DOHH2 (cell line): ENCODE data around the gene COL18A1.

ENCODE experiments used
- H3F3A ChIP-seq: fragments of 200-600 bp; sonication (generic), shearing (Covaris generic); 2 replicates; pipeline ENCODE4 v1.6.0; 2016; ENCODE audit warnings: antibody characterized with exemption, mild to moderate bottlenecking; ENCODE audit not compliant: control insufficient read depth, insufficient read depth
- H3K27ac ChIP-seq: fragments of 200-600 bp; sonication (generic); 2 replicates; pipeline ENCODE4 v1.5.1; 2014; ENCODE audit warnings: low read depth, mild to moderate bottlenecking, low read length, moderate library complexity
- H3K27me3 ChIP-seq: fragments of 200-600 bp; sonication (generic); 2 replicates; pipeline ENCODE4 v1.6.1; 2014; ENCODE audit warnings: mild to moderate bottlenecking, low read length, mixed read lengths; ENCODE audit not compliant: control insufficient read depth
- H3K36me3 ChIP-seq: fragments of 200-600 bp; sonication (generic); 2 replicates; pipeline ENCODE4 v1.6.1; 2014; ENCODE audit warnings: mild to moderate bottlenecking, low read length, moderate library complexity, mixed read lengths; ENCODE audit not compliant: control insufficient read depth
- H3K4me1 ChIP-seq: fragments of 200-600 bp; sonication (generic); 2 replicates; pipeline ENCODE4 v1.6.1; 2014; ENCODE audit warnings: mild to moderate bottlenecking, low read length, mixed read lengths; ENCODE audit not compliant: control insufficient read depth
- H3K4me2 ChIP-seq: fragments of 200-600 bp; sonication (generic); 2 replicates; pipeline ENCODE4 v1.6.0; 2014; ENCODE audit warnings: mild to moderate bottlenecking, low read length, moderate library complexity
- H3K4me3 ChIP-seq: fragments of 200-600 bp; sonication (generic); 2 replicates; pipeline ENCODE4 v1.5.1; 2014; ENCODE audit warnings: mild to moderate bottlenecking, low read length, mixed read lengths
- H3K79me2 ChIP-seq: fragments of 200-600 bp; sonication (generic); 2 replicates; pipeline ENCODE4 v1.6.1; 2014; ENCODE audit warnings: mild to moderate bottlenecking, low read length, mixed read lengths; ENCODE audit not compliant: control insufficient read depth
- H3K9me2 ChIP-seq: fragments of 200-600 bp; sonication (generic); replicated peaks from 2 replicates; pipeline ENCODE4 v1.6.1; 2014; ENCODE audit warnings: mild to moderate bottlenecking, low read length, mixed read lengths; ENCODE audit not compliant: control insufficient read depth
- H3K9me3 ChIP-seq: fragments of 200-600 bp; sonication (generic); 2 replicates; pipeline ENCODE4 v1.6.1; 2014; ENCODE audit warnings: antibody characterized with exemption, low read length, mixed read lengths; ENCODE audit not compliant: control insufficient read depth, insufficient read depth
- H4K20me1 ChIP-seq: fragments of 200-600 bp; sonication (generic); 2 replicates; pipeline ENCODE4 v1.6.0; 2014; ENCODE audit warnings: low read depth, mild to moderate bottlenecking, antibody characterized with exemption, low read length, moderate library complexity; ENCODE audit not compliant: control insufficient read depth, insufficient read depth
- EZH2phosphoT487 ChIP-seq: fragments of 200-600 bp; sonication (generic); IDR thresholded peaks from 2 replicates; pipeline ENCODE4 v1.6.1; 2017; ENCODE audit warnings: borderline replicate concordance, mild to moderate bottlenecking, antibody characterized with exemption, low read length, moderate library complexity, mixed read lengths
- TF ChIP-seq, protein P1 (sequence below): fragments of 200-600 bp; sonication (generic); IDR thresholded peaks from one replicate; pipeline ENCODE4 v1.5.1; 2014; ENCODE audit warnings: antibody characterized with exemption, mild to moderate bottlenecking, low read depth, low read length; ENCODE audit not compliant: poor library complexity, severe bottlenecking

COL18A1 gene

DNA sequence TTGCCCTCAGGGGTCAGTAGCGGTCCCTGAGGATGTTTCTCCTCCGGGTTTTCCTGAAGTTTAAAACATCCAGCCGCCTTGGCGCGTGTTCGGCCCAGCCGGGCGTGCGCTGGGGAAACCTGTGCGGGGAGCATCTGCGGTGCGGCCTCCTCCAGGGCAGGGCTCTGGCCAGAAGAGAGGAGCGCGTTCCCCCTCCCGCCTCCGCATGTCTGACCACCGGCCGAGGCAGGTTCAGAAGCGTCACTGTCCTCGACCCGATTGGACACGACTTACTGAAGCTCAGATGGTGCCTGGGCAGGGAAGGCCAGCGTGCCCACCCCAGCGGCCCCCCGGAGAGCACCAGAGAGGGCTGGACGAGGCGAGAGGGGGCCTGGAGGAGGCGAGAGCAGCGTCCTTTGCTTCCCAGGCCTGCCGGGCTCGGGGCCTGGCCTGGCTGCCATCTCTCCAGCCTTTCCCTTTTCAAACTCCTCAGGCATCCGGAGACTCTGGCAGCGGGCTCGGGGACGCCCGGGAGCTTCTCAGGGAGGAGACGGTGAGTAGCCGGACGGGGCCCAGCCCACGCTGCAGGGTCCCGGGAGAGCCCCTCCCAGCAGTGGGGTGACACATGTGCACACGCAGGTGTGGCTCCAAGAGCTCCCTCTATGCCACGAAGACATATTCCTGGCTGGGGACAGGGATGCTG, 70.2 kb downstream of the COL18A1 start:
- H3K9me3 ChIP-seq, result peaks cover 17% of the 10 kb centered on the region
- H4K20me1 ChIP-seq, result no peaks in the 10 kb centered on the region
- H3K27me3 ChIP-seq, result 0 out of 2 replicates have a peak, but pooled peaks cover under 1% of the 10 kb centered on the region
- TF ChIP-seq, protein P1, sequence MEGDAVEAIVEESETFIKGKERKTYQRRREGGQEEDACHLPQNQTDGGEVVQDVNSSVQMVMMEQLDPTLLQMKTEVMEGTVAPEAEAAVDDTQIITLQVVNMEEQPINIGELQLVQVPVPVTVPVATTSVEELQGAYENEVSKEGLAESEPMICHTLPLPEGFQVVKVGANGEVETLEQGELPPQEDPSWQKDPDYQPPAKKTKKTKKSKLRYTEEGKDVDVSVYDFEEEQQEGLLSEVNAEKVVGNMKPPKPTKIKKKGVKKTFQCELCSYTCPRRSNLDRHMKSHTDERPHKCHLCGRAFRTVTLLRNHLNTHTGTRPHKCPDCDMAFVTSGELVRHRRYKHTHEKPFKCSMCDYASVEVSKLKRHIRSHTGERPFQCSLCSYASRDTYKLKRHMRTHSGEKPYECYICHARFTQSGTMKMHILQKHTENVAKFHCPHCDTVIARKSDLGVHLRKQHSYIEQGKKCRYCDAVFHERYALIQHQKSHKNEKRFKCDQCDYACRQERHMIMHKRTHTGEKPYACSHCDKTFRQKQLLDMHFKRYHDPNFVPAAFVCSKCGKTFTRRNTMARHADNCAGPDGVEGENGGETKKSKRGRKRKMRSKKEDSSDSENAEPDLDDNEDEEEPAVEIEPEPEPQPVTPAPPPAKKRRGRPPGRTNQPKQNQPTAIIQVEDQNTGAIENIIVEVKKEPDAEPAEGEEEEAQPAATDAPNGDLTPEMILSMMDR, result no peak
- TF ChIP-seq EZH2phosphoT487, result no peak
- H3F3A ChIP-seq, result no peaks in the 10 kb centered on the region
- H3K79me2 ChIP-seq, result no peaks in the 10 kb centered on the region
- no peaks in the 10 kb centered on the region for H3K9me2 ChIP-seq
- no peak overlapping the region for H3K27ac ChIP-seq
- H3K4me3 ChIP-seq, result no peak overlapping the region
- no peaks in the 10 kb centered on the region for H3K36me3 ChIP-seq
- H3K4me1 ChIP-seq, result peaks cover 3% of the 10 kb centered on the region; the same call in 1 of the 2 replicates
- no peak overlapping the region for H3K4me2 ChIP-seq

DNA sequence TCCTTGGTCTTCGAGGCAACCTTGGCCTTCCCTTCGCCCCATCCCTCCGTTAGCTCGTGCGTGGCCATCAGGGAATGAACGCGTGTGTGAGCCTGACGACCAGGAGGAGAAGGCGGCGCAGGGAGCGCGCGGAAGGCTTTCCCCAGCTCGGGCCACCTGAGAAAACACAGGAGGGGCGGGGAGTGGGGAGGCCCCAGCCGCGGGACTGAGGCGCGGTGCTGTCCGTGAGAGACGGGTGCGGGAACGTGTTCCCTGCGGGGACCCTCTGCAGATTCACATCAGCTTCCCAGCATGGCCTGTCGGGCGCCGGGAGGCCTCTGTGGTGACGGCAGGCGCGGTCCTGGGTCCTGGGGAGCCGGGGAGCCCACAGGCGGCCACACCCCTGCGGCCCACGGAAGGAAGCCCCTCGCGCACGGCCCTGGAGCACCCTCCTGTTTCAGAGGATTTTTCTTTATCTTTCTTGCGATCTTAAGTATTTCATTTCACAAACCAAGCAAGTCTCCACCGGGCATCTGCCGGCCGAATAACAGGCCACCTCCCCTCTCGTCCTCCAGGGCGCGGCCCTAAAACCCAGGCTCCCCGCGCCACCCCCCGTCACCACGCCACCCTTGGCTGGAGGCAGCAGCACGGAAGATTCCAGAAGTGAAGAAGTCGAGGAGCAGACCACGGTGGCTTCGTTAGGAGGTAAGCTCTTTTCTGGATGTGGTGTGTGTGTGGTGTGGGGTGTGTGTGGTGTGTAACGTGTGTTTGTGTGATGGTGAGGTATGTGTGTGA, 71.0 kb downstream of the COL18A1 start:
- H3K9me3 ChIP-seq, result peaks cover 17% of the 10 kb centered on the region
- no peak overlapping the region for H3K4me3 ChIP-seq
- H4K20me1 ChIP-seq, result no peaks in the 10 kb centered on the region
- TF ChIP-seq, protein P1, result no peak
- no peak for TF ChIP-seq EZH2phosphoT487
- no peaks in the 10 kb centered on the region for H3K9me2 ChIP-seq
- H3K27ac ChIP-seq, result no peak overlapping the region
- H3K36me3 ChIP-seq, result no peaks in the 10 kb centered on the region
- no peaks in the 10 kb centered on the region for H3K27me3 ChIP-seq
- peaks cover 3% of the 10 kb centered on the region; the same call in 1 of the 2 replicates for H3K4me1 ChIP-seq
- no peaks in the 10 kb centered on the region for H3K79me2 ChIP-seq
- no peaks in the 10 kb centered on the region for H3F3A ChIP-seq
- H3K4me2 ChIP-seq, result no peak overlapping the region

DNA sequence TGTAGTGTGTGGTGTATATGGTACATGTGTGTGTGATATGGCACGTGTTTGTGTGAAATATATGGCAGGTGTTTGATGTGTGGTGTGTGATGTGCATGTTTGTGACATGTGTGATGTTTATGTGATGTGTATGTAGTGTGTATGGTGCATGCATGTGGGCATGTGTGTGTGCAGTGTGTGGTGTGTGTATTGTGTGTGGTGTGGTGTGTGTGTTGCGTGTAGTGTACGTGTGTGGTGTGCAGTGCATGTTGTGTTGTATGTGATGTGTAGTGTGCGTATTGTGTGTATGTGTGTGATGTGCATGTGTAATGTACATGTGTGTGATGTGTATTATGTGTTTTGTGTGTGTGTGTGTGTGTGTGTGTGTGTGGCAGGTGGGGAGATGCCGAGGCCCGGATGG, 71.6 kb downstream of the COL18A1 start:
- no peaks in the 10 kb centered on the region for H3K36me3 ChIP-seq
- TF ChIP-seq EZH2phosphoT487, result no peak
- TF ChIP-seq, protein P1, result no peak
- H3K27me3 ChIP-seq, result no peaks in the 10 kb centered on the region
- H3K79me2 ChIP-seq, result no peaks in the 10 kb centered on the region
- no peak overlapping the region for H3K27ac ChIP-seq
- no peaks in the 10 kb centered on the region for H3F3A ChIP-seq
- H4K20me1 ChIP-seq, result no peaks in the 10 kb centered on the region
- no peak overlapping the region for H3K4me3 ChIP-seq
- peaks cover 20% of the 10 kb centered on the region for H3K9me3 ChIP-seq
- H3K4me2 ChIP-seq, result no peak overlapping the region
- peaks cover 3% of the 10 kb centered on the region; the same call in 1 of the 2 replicates for H3K4me1 ChIP-seq
- no peaks in the 10 kb centered on the region for H3K9me2 ChIP-seq
